Esophagus squamous epithelium (tissue), 4 donors: ENCODE results near the gene DAZAP1.

Source experiments
- CTCF ChIP-seq, 6 experiments: fragments of 450-650 bp in 4 of 6; fragments of 200-600 bp in 2 of 6; sonication (generic) in 2 of 6; IDR thresholded peaks; one replicate each; pipeline ENCODE4 v1.5.1; 2016 to 2019; ENCODE audit warnings: antibody characterized with exemption in 6 of 6, mild to moderate bottlenecking in 4 of 6, moderate library complexity in 4 of 6
- POLR2A ChIP-seq, 4 donors: fragments of 450-650 bp; IDR thresholded peaks; one replicate each; pipeline ENCODE4 v1.6.1; 2017; ENCODE audit warnings: antibody characterized with exemption in 4 of 4, mild to moderate bottlenecking in 4 of 4, moderate library complexity in 3 of 4

- no peak for TF ChIP-seq CTCF (IDR thresholded peaks at IDR 0.05)
- no peak for TF ChIP-seq POLR2A (IDR thresholded peaks at IDR 0.05)
Measured at GRCh38 chr19:1383017-1383311, 24.4 kb upstream of the DAZAP1 start.
